Muscle layer of colon (tissue), 2 donors: ENCODE results near the gene AXIN2.
A peak's percentile ranks its signal among the peaks of the same experiment; 100 is the strongest.
"Not testable (repeated sequence)": the region's sequence is repeated elsewhere in the genome, so short reads cannot be mapped to it uniquely, and the experiment has no call there.

Experiments used
- H3K27ac ChIP-seq: one replicate; pipeline ENCODE4 v1.7.0; 2013; ENCODE audit warnings: low read depth, mild to moderate bottlenecking, low read length, moderate library complexity
- H3K27me3 ChIP-seq, 2 donors: one replicate each; pipeline ENCODE4 v1.7.0; 2013; ENCODE audit warnings: low read length in 2 of 2, mild to moderate bottlenecking in 2 of 2; ENCODE audit not compliant: insufficient read depth in 2 of 2, control insufficient read depth in 1 of 2
- H3K36me3 ChIP-seq: one replicate; pipeline ENCODE4 v1.7.0; 2013; ENCODE audit warnings: mild to moderate bottlenecking, low read length; ENCODE audit not compliant: insufficient read depth
- H3K4me1 ChIP-seq: one replicate; pipeline ENCODE4 v1.7.0; 2013; ENCODE audit warnings: mild to moderate bottlenecking, low read length; ENCODE audit not compliant: insufficient read depth
- H3K4me3 ChIP-seq, 2 donors: one replicate each; pipeline ENCODE4 v1.7.0; 2013; ENCODE audit warnings: low read length in 2 of 2, low read depth in 1 of 2, mild to moderate bottlenecking in 1 of 2, moderate library complexity in 1 of 2
- H3K9ac ChIP-seq: one replicate; pipeline ENCODE4 v1.7.0; 2013; ENCODE audit warnings: low read length
- H3K9me3 ChIP-seq: one replicate; pipeline ENCODE4 v1.7.0; 2013; ENCODE audit warnings: mild to moderate bottlenecking, low read length
- donor health status: abdominal sarcoma.
- donor health status: Adenocarcinoma of cecum.

AXIN2 gene

DNA sequence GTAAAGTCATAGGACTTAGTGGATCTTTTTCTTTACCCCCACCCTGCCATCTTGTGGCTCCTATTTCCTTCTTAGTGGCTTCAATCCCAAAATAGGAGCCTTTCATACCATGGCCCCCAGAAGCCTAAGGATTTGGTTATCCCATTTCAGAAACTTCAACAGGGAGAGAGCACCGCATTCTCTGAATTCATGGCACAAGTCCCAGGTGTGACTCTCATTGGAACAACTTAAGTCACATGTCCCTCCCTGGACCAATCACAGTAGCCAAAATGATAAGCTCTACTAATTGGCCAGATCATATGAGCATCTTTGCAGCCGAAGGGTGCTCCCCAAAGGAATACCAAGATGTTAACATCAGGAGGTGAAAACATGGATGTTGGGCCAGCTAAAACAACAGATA lies 43.2 kb downstream of the AXIN2 start:
- Histone ChIP-seq H3K4me1 (peaks cover 27% of the 10 kb centered on the region), H3K27ac (no peak overlapping the region), H3K27me3 (no peaks in the 10 kb centered on the region), H3K9me3 (no peaks in the 10 kb centered on the region), H3K4me3 (no peak overlapping the region), H3K36me3 (no peaks in the 10 kb centered on the region), H3K9ac (no peak overlapping the region)

DNA sequence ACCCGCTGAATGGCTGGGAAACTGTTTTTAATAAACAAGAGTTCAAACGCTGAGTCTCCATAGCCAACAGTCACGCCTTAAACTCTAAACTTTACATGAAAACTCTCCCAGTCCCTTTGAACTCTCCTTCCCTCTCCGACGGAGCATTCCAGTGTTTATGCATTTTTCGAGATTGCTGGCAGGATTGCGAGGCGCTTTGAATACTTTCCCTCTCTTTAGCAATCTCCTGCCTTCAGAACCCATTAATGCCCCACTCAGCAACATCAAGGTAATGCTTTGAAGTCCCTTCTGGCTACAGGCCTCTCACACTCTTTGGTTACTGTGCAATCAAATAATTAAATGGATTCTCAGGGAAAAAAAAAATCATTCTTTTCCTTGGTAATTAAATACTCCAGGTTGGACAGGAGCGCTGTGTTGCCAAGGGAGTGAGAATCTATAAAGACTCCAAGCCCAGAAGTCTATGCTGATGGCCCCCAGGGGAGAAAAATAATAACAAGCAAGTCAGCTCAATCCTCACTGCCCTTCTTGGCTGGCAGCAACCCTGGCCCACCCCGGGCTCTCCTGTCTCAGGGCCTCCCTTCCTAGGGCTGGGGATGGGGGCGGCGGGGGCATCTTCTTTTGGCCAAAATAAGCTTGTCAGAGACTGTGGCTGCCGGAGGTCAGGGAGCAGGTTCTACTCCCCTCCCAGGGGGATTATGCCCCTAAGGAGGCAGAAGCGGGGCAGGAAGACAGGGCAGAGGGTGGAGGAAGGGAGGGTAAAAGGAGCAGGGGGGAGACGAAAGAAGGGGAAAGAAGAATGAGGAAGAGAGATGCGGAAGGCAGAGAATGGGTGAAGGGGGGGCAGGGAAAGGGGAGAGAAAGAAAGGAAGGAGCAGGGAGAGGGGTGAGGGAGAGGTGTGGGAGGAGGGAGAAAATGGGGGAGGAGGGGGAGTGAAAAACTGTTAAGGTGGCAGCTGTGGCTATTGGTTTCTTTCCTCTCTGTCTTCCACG lies 45.2 kb downstream of the AXIN2 start:
- Histone ChIP-seq H3K36me3 (no peaks in the 10 kb centered on the region), H3K9me3 (no peaks in the 10 kb centered on the region), H3K27me3 (no peaks in the 10 kb centered on the region), H3K9ac (no peak overlapping the region), H3K27ac (peak overlapping the region; percentile 3), H3K4me3 (no peak overlapping the region), H3K4me1 (peaks cover 27% of the 10 kb centered on the region)

DNA sequence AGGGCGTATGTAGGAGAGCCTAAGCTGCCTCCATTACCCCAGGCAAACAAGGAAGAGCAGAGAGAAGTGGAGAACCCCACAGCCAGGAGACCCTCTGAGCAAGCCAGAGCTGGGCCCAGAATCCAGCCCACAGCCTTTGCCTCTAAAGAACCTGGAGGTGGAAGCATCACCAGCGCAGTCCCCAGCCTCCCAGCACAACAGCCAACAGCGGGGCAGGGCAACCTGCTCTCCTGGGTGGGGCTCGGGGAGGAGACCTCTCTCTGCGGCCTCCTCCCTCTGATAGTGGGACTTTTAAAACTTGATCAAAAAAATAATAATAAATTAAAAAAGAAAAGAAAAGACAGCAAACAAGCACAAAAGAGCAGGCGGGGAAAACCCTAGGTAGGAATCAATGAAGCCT lies 45.9 kb downstream of the AXIN2 start:
- H3K9ac ChIP-seq: no peak overlapping the region
- no peaks in the 10 kb centered on the region for H3K27me3 ChIP-seq
- peaks cover 27% of the 10 kb centered on the region for H3K4me1 ChIP-seq
- H3K36me3 ChIP-seq: no peaks in the 10 kb centered on the region
- no peak overlapping the region for H3K4me3 ChIP-seq
- no peak overlapping the region for H3K27ac ChIP-seq
- no peaks in the 10 kb centered on the region for H3K9me3 ChIP-seq

DNA sequence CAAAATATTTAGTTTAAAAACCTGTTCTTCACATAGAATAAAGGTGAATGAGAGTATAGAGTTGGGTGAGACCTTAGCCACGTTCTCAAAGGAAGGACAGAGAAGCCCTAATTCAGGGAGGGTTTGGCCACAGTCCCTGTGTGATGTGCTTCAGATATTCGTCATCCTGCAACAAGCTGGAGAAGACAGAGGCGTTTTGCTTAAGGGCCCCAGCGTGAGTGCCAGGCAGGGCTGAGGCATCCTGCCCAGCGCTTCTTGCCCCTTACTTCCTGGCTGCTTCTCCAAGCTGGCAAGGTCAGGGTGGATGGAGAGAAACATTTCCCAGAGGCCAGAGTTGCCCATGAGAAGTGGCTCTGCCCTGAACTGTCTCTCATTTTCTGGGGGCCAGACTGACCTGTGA lies 46.9 kb downstream of the AXIN2 start:
- H3K36me3 ChIP-seq: no peaks in the 10 kb centered on the region
- no peak overlapping the region for H3K9ac ChIP-seq
- no peaks in the 10 kb centered on the region for H3K9me3 ChIP-seq
- H3K27ac ChIP-seq: no peak overlapping the region
- H3K4me3 ChIP-seq: no peak overlapping the region
- H3K27me3 ChIP-seq: no peaks in the 10 kb centered on the region
- peaks cover 27% of the 10 kb centered on the region for H3K4me1 ChIP-seq

DNA sequence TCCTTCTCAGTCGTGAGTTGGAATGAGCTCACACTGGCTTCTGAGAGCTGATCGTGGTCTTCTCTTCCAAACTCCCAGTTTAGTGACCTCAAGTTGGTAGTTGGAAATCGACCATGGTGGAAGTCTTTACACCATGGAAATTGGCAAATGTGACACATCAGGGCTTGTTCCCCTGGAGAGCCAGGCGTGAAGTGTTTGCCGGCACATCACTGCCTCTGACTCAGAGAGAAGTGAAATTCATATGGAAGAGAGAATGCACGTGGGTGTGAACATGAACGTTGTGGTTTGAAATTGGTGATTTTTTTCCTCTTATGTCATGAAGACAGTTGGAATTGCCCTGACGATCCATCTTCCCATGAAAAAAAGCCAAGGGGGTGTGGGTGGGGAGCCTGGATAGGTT lies 47.4 kb downstream of the AXIN2 start:
- Histone ChIP-seq H3K4me3 (no peak overlapping the region), H3K9me3 (no peaks in the 10 kb centered on the region), H3K27me3 (no peaks in the 10 kb centered on the region), H3K9ac (no peak overlapping the region), H3K4me1 (peaks cover 27% of the 10 kb centered on the region), H3K27ac (no peak overlapping the region), H3K36me3 (no peaks in the 10 kb centered on the region)

DNA sequence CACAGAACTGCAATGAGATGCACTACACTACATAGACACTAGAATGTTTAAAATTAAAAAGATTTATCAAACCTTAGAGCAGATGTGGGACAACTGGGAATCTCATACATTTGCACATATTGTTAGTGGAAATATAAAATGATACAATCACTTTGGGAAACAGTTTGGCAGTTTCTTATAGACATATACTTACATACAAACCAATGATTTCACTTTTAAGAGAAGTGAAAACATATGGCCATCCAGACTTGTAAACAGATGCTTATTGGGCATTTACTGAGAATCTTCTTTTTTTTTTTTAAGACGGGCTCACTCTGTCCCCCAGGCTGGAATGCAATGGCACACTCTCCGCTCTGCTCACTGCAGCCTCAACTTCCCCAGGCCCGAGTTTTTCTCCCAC lies 50.1 kb downstream of the AXIN2 start:
- Histone ChIP-seq H3K27me3 (no peaks in the 10 kb centered on the region), H3K4me3 (no peak overlapping the region), H3K9me3 (no peaks in the 10 kb centered on the region), H3K36me3 (no peaks in the 10 kb centered on the region), H3K9ac (no peak overlapping the region), H3K27ac (no peak overlapping the region), H3K4me1 (peaks cover 21% of the 10 kb centered on the region)

DNA sequence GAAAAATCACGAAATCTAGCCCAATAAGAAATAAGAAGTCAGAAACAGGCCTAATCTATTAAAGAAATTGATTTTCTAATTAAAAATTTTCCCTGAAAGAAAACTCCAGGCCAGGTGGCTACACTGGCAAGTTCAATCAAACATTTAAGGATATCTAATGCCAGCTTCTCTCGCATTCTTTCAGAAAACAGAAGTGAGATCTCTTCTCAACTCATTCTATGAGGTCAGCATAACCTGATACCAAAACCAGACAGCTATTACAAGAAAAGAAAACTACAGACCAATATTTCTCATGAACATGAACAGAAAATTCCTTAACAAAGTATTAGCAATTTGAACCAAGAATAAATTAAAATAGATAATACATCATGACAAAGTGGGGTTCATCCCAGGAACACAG lies 52.4 kb downstream of the AXIN2 start:
- Histone ChIP-seq H3K4me3 (no peak overlapping the region), H3K36me3 (no peaks in the 10 kb centered on the region), H3K27me3 (no peaks in the 10 kb centered on the region), H3K9ac (no peak overlapping the region), H3K27ac (no peak overlapping the region), H3K4me1 (no peaks in the 10 kb centered on the region), H3K9me3 (no peaks in the 10 kb centered on the region)

DNA sequence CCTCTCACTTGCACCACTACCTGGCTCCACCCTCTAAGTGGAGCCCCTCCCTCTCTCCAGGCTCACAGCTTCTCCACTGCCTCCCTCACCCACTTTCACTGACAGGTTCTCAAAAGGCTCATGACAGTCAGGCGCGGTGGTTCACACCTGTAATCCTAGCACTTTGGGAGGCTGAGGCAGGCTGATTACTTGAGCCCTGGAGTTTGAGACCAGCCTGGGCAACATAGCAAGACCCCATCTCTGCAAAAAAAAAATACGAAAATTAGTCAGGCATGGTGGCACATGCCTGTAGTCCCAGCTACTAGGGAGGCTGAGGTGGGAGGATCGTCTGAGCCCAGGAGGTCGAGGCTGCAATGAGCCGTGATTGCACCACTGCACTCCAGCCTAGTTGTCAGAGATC lies 56.8 kb downstream of the AXIN2 start:
- H3K36me3 ChIP-seq: not testable (repeated sequence)

DNA sequence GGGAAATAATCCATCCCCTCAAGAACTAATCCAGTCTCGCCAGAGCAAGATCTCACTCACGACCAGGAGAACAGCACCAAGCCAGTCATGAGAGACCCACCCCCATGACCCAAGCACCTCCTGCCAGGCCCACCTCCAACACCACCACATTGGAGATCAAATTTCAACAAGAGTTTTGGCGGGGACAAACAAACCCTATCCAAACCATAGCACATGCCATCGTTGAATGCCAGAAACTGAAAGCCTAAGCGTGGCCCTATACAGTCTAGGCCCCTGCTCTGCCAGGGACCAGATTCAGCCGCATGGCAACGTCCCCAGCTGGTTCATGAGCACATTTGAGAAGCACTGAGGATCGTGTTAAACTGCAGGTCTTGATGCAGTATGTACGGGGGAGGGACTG lies 57.3 kb downstream of the AXIN2 start:
- Histone ChIP-seq H3K4me1 (no peaks in the 10 kb centered on the region), H3K27me3 (no peaks in the 10 kb centered on the region), H3K9me3 (no peaks in the 10 kb centered on the region), H3K9ac (no peak overlapping the region), H3K4me3 (no peak overlapping the region), H3K36me3 (no peaks in the 10 kb centered on the region), H3K27ac (no peak overlapping the region)

More for the DNA sequence above, 56.8 kb downstream of the AXIN2 start:
- H3K9me3 ChIP-seq, H3K9ac ChIP-seq, H3K4me1 ChIP-seq, H3K27me3 ChIP-seq, H3K27ac ChIP-seq, H3K4me3 ChIP-seq: not testable (repeated sequence)

DNA sequence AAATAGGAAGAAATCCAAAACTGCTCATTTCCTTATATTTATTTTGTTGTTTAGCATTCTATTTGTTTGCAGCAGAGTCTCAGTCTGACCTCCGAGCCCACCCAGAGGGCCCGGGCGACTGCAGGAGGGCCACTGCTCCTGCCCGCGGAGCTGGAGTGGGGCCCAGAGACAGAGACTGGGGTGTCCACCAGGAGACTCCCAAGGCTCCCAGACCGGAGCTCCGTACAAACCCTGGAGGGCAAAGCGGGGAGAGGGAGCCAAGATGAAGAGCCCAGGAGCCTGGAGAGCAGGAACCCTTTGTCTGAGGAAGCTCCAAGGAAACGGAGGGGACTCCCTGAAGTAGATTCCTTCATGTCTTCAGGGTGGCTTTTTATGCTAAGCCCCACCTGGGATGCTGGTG lies 57.9 kb downstream of the AXIN2 start:
- Histone ChIP-seq H3K9ac (no peak overlapping the region), H3K36me3 (no peaks in the 10 kb centered on the region), H3K4me3 (no peak overlapping the region), H3K4me1 (no peaks in the 10 kb centered on the region), H3K9me3 (no peaks in the 10 kb centered on the region), H3K27ac (no peak overlapping the region), H3K27me3 (no peaks in the 10 kb centered on the region)

DNA sequence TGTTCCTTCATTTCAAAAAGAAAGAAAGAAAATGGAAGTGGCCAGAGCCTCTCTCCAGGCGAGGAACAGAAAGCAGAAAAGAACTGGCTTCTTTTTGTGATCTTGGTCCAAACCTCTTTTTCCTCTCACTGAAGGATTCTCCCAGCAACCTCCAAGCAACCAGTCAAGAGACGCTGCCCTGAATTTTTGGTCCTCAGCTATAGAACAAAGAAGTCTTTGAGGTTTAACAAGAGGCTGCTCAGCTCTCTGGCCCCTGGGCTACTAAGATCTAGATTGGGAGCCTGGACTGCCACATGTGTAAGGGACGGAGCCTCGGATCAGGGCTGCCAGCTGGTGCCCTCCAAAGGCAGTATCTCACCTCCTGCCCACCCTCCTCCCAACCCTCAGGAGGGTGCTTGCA lies 62.6 kb downstream of the AXIN2 start:
- peaks cover 0 to 4% of the 10 kb centered on the region in 2 donors for H3K27me3 ChIP-seq
- no peak overlapping the region for H3K27ac ChIP-seq
- no peak overlapping the region for H3K4me3 ChIP-seq
- H3K9ac ChIP-seq: no peak overlapping the region
- H3K36me3 ChIP-seq: no peaks in the 10 kb centered on the region
- H3K9me3 ChIP-seq: no peaks in the 10 kb centered on the region
- no peaks in the 10 kb centered on the region for H3K4me1 ChIP-seq

DNA sequence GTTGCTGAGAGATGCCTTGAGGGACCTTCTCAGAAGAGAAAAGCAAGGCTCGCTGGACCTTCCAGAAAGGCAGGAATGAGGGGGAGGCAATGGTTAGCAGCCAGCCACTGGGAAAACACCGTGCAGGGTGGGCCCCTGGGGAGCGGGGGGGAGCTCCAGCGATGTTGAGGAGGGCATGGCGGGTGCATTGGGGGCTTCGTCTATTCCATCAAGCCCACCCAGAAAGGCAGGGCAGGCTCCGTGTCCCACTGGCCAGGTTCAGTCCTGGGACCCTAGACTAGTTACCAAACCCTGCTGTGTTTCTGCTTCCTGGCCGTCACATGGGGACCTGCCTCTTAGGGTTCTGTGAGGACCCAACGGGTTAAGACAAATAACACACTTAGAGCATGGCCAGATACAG lies 64.6 kb downstream of the AXIN2 start:
- no peaks in the 10 kb centered on the region for H3K36me3 ChIP-seq
- H3K9ac ChIP-seq: no peak overlapping the region
- no peaks in the 10 kb centered on the region for H3K4me1 ChIP-seq
- H3K27ac ChIP-seq: no peak overlapping the region
- no peaks in the 10 kb centered on the region for H3K9me3 ChIP-seq
- peaks cover 0 to 4% of the 10 kb centered on the region in 2 donors for H3K27me3 ChIP-seq
- H3K4me3 ChIP-seq: no peak overlapping the region
